Psoas muscle (tissue), 8 donors: Measurements from ENCODE around the gene USF2. TPM values are rescaled to one million over a fixed set of nuclear protein-coding genes. Genes with fewer than 3 reads are reported as not detected.

Experiments
- ATAC-seq, 4 donors: fragments of 200-7000 bp; cut with Tn5 transposase; one replicate each; pipeline ENCODE4 v1.9.1; 2020; ENCODE audit warnings: moderate library complexity in 3 of 4, mild to moderate bottlenecking in 2 of 4
- DNase-seq, 2 donors: peaks; one replicate each; pipeline ENCODE4 v3.0.0-alpha.2; 2020
- H3K27ac ChIP-seq: fragments of 200-600 bp; one replicate; pipeline ENCODE4 v1.8.0; 2022
- H3K27me3 ChIP-seq, 3 donors: fragments of 200-600 bp in 1 of 3; one replicate each; pipeline versions ENCODE4 v1.6.1 to v1.8.0; 2013 to 2022; ENCODE audit warnings: low read length in 2 of 3, mild to moderate bottlenecking in 2 of 3, moderate library complexity in 1 of 3; ENCODE audit not compliant: insufficient read depth in 3 of 3
- H3K36me3 ChIP-seq, 2 donors: fragments of 200-600 bp in 1 of 2; one replicate each; pipeline versions ENCODE4 v1.6.1 to v1.8.0; 2013 to 2022; ENCODE audit warnings: low read depth in 1 of 2, mild to moderate bottlenecking in 1 of 2, moderate library complexity in 1 of 2; ENCODE audit not compliant: insufficient read depth in 1 of 2
- H3K4me1 ChIP-seq: fragments of 200-600 bp; one replicate; pipeline ENCODE4 v1.8.0; 2022
- H3K4me3 ChIP-seq: fragments of 200-600 bp; one replicate; pipeline ENCODE4 v1.8.0; 2022; ENCODE audit warnings: mild to moderate bottlenecking
- H3K9me3 ChIP-seq: fragments of 200-600 bp; one replicate; pipeline ENCODE4 v1.8.0; 2022
- CTCF ChIP-seq: fragments of 200-600 bp; IDR thresholded peaks from one replicate; pipeline ENCODE4 v1.8.0; 2022; ENCODE audit warnings: antibody characterized with exemption
- WGBS, 3 donors: extraction: QIAGEN DNeasy Blood & Tissue Kit; methylation state at CpG; one replicate each; pipeline versions ENCODE4 v1.1.6 to v1.1.7; 2013; 5-methylcytosine and 5-hydroxymethylcytosine counted together
- intact Hi-C, 2 donors: fragments of 100-400 bp; cut with DNase I; formaldehyde crosslinking; loops; one replicate each; pipeline versions ENCODE4 v1.11.0 to v1.14.2; 2022
- polyA plus RNA-seq, 3 donors: library from polyadenylated mRNA; stranded (reverse); fragments of 200-250 nt; gene quantifications; one replicate each; pipeline ENCODE4 v1.2.3, GENCODE V29; 2013
- total RNA-seq, 4 donors: library from RNA; stranded (reverse); fragmentation: NEBNext Ultra II Directional in 2 of 4; extraction: Animal tissue kit (Norgen Biotek cat#: 25700) in 2 of 4; gene quantifications; one replicate each; pipeline versions ENCODE4 v1.2.1 to v1.2.4, GENCODE V29; 2021 to 2023
- donor health status: healthy with polysubstance abuse.
- donor health status: DM: no; HTN: no; CAD: no; lungs with moderate emphysema.
- donor health status: Bipolar disorder and iron deficiency.
- donor health status: healthy.
- donor health status: DM: yes; HTN: yes; CAD: no.
- donor health status: DM: no; HTN: no; CAD: no.
- donor health status: DM: no; HTN: no; CAD: no.
- donor health status: DM: yes; HTN: yes; CAD: no.

USF2 gene
- total and polyA plus RNA-seq, 7 donors, result 94.4 to 196 (median 179) TPM

GRCh38 chr19:35272122-35272719 lies 3.5 kb downstream of the USF2 start:
- H3K4me1 ChIP-seq, result peaks cover 5% of the 10 kb centered on the region
- DNase-seq, result no peak
- 87 to 92% (median 87%) methylated on average over 16 of the region's 16 CpGs for WGBS, 3 donors
- no peak for ATAC-seq
- intact Hi-C loops, result loop anchor here in 1 of 2 donors (10.0 kb wide), 1 partner anchor 223 kb away; the partner anchor contains the start of gene KRTDAP
- no peak overlapping the region for H3K27ac ChIP-seq
- H3K36me3 ChIP-seq, result peaks cover 5 to 71% of the 10 kb centered on the region in 2 donors
- no peak for TF ChIP-seq CTCF
- H3K4me3 ChIP-seq, result no peak overlapping the region
- no peaks in the 10 kb centered on the region for H3K27me3 ChIP-seq
- no peaks in the 10 kb centered on the region for H3K9me3 ChIP-seq

GRCh38 chr19:35272954-35273649 lies 4.3 kb downstream of the USF2 start:
- Histone ChIP-seq H3K27me3 (no peaks in the 10 kb centered on the region), H3K36me3 (peaks cover 5 to 78% of the 10 kb centered on the region in 2 donors), H3K27ac (no peak overlapping the region), H3K9me3 (no peaks in the 10 kb centered on the region), H3K4me1 (peaks cover 5% of the 10 kb centered on the region), H3K4me3 (no peak overlapping the region)
- no peak for DNase-seq
- no peak for TF ChIP-seq CTCF
- intact Hi-C loops, result loop anchor here in 1 of 2 donors (10.0 kb wide), 1 partner anchor 222 kb away; the partner anchor contains the start of gene KRTDAP
- no peak for ATAC-seq
- WGBS, 3 donors, result 67 to 82% (median 68%) methylated on average over 10 of the region's 10 CpGs

- Histone ChIP-seq H3K27me3 (no peaks in the 10 kb centered on the region), H3K4me1 (peaks cover 5% of the 10 kb centered on the region), H3K9me3 (no peaks in the 10 kb centered on the region), H3K4me3 (no peak overlapping the region), H3K27ac (no peak overlapping the region), H3K36me3 (peaks cover 5 to 85% of the 10 kb centered on the region in 2 donors)
- WGBS, 3 donors, result 73 to 91% (median 78%) methylated on average over 14 of the region's 14 CpGs
- intact Hi-C loops, result loop anchor here in 1 of 2 donors (10.0 kb wide), 1 partner anchor 221 kb away; the partner anchor contains the start of gene KRTDAP
- no peak for DNase-seq
- no peak for TF ChIP-seq CTCF
- ATAC-seq, result no peak
These were observed 5.0 kb downstream of the USF2 start for GRCh38 chr19:35273686-35274259.

- TF ChIP-seq CTCF, result no peak
- no peaks in the 10 kb centered on the region for H3K9me3 ChIP-seq
- ATAC-seq, result no peak
- no peak for DNase-seq
- 62 to 85% (median 67%) methylated on average over 5 of the region's 5 CpGs for WGBS, 3 donors
- H3K36me3 ChIP-seq, result peaks cover 5 to 91% of the 10 kb centered on the region in 2 donors
- H3K4me1 ChIP-seq, result peaks cover 5% of the 10 kb centered on the region
- H3K27me3 ChIP-seq, result no peaks in the 10 kb centered on the region
- H3K27ac ChIP-seq, result no peak overlapping the region
- intact Hi-C loops, result loop anchor here in 1 of 2 donors (10.0 kb wide), 1 partner anchor 220 kb away; the partner anchor contains the start of gene KRTDAP
- H3K4me3 ChIP-seq, result no peak overlapping the region
These were observed 5.6 kb downstream of the USF2 start for GRCh38 chr19:35274323-35274722.
